Measurements from ENCODE around the gene GRK1.
"Not testable (repeated sequence)": the region's sequence is repeated elsewhere in the genome, so short reads cannot be mapped to it uniquely, and the experiment has no call there.

The GRK1 gene

GRCh38 chr13:113669755-113670341 lies 2.8 kb downstream of the GRK1 start:
- no peak for DNase-seq
- TF ChIP-seq POLR2A (IDR thresholded peaks at IDR 0.05; ENCODE audit: low read length) (no peak), GATA1 (IDR thresholded peaks at IDR 0.05; ENCODE audit: low read depth, low read length) (no peak)

DNA sequence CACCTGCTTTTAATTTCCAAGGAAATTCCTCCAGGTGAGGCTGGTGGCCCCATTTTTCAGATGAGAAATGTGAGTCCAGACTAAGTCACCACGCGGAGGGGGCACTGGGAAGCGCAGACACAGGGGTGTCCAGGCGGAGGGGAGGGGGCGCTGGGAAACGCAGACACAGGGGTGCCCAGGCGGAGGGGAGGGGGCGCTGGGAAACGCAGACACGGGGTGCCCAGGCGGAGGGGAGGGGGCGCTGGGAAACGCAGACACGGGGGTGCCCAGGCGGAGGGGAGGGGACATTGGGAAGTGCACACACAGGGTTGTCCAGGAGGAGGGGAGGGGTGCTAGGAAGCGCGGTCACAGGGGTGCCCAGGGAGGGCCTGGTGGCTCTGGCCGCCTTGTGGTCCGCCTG lies 3.5 kb downstream of the GRK1 start:
- DNase-seq: no peak
- no peak for TF ChIP-seq POLR2A (IDR thresholded peaks at IDR 0.05; ENCODE audit: low read length)
- TF ChIP-seq GATA1 (IDR thresholded peaks at IDR 0.05; ENCODE audit: low read depth, low read length): no peak

- TF ChIP-seq GATA1 (IDR thresholded peaks at IDR 0.05; ENCODE audit: low read depth, low read length) (no peak), POLR2A (IDR thresholded peaks at IDR 0.05; ENCODE audit: low read length) (no peak)
- DNase-seq: no peak
These were observed 4.3 kb downstream of the GRK1 start for GRCh38 chr13:113671066-113672001.

DNA sequence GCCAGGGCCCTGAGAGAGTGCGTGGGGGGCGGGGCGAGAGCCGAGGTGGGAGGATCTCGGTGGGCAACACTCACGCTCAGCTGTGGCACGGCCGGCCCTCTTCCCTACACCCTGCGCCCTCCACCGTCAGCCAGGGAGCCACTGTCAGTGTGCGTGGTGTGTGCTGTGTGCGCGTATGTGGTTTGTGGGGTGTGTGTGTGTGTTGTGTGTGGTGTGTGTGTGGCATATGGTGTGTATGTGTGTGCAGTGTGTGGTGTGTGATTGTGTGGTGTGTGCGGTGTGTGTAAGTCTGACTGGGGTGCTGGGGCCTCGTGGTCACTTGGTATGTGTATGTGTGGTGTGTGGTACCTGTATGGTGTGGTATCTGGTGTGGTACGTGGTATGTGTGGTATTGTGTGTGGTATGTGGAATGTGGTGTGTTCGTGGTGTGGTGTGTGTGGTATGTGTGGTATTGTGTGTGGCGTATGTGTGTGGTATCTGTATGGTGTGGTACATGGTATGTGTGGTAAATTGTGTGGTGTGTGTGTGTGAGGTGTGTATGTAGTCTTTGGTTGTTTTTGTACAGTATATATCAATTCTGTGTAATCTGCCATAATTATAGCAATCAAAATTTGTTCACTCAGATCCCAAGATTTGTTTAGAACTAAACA lies 5.1 kb downstream of the GRK1 start:
- TF ChIP-seq GATA1 (IDR thresholded peaks at IDR 0.05; ENCODE audit: low read depth, low read length) (no peak), POLR2A (IDR thresholded peaks at IDR 0.05; ENCODE audit: low read length) (no peak)

GRCh38 chr13:113722921-113723320 lies 55.9 kb downstream of the GRK1 start:
- TF ChIP-seq GATA1 (IDR thresholded peaks at IDR 0.05; ENCODE audit: low read depth, low read length) (no peak), POLR2A (IDR thresholded peaks at IDR 0.05; ENCODE audit: low read length) (no peak)
- peak in 1 of 2 experiments; percentile 50 for DNase-seq

More for the DNA sequence above, 5.1 kb downstream of the GRK1 start:
- DNase-seq: peak in 1 of 2 experiments; percentile 25

DNA sequence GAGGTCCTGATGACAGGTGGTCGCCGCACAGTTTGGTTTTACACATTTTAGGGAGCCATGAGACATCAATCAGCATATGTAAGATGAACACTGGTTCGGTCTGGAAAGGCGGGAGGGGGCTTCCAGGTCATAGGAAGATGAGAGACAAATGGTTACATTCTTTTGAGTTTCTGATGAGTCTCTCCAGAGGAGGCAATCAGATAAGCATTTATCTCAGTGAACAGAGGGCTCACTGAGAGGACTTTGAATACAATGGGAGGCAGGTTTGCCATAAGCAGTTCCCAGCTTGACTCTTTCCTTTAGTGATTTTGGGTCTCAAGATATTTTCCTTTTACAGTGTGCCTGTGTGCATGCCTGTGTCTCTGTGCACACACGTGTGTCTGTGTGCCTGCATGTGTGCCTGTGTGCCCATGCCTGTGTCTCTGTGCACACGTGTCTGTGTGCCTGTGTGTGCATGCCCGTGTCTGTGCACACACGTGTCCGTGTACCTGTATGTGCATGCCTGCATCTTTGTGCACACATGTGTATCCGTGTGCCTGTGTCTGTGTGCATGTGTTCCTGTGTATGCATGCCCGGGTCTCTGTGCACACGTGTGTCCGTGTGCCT lies 56.5 kb downstream of the GRK1 start:
- DNase-seq: peak; percentile 41 to 73

DNA sequence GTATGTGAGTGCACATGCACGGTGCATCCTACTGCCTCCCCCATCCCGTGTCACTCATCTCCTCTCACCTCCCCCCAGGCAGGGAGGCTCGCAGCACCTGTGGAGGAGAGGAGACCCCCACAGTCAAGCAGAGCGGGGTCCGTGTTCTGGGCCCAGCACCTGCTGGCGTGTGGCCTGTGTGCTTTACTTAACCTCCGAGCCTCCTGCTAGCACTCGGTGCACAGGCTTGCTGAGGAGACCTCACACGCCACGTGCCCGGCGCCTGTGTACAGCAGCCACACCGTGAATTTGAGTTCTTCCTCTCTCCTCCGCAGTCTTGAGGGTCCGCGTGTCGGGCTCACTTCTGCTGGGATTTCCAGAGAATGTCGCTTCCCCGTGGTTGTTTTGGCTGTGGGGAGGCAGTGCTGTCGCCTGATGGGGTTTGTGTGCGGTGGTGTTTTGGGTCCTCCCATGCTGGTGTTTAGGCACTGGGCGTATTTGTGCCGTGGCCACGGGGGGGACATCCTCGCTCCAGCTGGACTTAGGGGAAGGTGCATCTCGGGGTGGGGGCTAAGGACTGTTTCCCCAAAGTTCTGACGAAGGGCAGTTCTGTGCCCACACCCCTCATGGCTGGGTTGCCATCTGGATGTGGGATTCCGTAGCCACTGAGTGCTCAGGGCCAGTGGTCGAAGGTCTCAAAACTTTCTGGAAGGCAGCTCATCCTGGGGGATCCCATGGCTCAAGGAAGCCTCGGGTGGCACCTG lies 57.2 kb downstream of the GRK1 start:
- TF ChIP-seq GATA1 (IDR thresholded peaks at IDR 0.05; ENCODE audit: low read depth, low read length): no peak
- no peak for TF ChIP-seq POLR2A (IDR thresholded peaks at IDR 0.05; ENCODE audit: low read length)
- DNase-seq: no peak

More for the DNA sequence above, 56.5 kb downstream of the GRK1 start:
- TF ChIP-seq POLR2A (IDR thresholded peaks at IDR 0.05; ENCODE audit: low read length) (no peak), GATA1 (IDR thresholded peaks at IDR 0.05; ENCODE audit: low read depth, low read length) (peak; percentile 44)

DNA sequence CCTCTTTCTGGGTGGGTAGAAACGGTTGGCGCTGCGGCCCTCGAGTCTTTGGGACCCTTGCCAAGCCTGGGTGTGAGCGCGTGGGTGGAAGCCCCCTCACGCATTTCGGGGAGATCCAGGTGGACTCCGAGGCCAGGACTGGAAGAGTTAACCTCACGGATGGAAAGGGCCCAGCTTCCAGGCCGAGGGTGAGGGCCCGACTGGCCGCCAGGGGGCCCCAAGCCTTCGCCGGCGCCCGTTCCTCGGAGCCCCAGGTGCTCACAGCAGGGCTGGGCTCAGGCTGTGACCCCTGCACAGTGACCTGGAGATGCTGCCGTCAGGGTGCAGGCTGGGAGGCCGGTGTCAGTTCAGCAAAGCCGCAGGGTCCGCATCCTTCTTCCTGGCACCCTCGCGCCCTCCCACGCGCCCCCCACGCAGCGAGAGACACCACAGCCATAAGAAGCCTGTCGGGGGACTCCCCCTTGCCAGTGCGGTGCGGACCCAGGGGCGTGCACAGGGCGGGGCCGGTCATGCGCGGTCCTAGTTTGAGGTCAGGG lies 57.8 kb downstream of the GRK1 start:
- TF ChIP-seq POLR2A (IDR thresholded peaks at IDR 0.05; ENCODE audit: low read length) (no peak), GATA1 (IDR thresholded peaks at IDR 0.05; ENCODE audit: low read depth, low read length) (no peak)

GRCh38 chr13:113725329-113726105 lies 58.5 kb downstream of the GRK1 start:
- not testable (repeated sequence) for DNase-seq

More for the DNA sequence above, 57.8 kb downstream of the GRK1 start:
- DNase-seq: peak; percentile 65 to 77

DNA sequence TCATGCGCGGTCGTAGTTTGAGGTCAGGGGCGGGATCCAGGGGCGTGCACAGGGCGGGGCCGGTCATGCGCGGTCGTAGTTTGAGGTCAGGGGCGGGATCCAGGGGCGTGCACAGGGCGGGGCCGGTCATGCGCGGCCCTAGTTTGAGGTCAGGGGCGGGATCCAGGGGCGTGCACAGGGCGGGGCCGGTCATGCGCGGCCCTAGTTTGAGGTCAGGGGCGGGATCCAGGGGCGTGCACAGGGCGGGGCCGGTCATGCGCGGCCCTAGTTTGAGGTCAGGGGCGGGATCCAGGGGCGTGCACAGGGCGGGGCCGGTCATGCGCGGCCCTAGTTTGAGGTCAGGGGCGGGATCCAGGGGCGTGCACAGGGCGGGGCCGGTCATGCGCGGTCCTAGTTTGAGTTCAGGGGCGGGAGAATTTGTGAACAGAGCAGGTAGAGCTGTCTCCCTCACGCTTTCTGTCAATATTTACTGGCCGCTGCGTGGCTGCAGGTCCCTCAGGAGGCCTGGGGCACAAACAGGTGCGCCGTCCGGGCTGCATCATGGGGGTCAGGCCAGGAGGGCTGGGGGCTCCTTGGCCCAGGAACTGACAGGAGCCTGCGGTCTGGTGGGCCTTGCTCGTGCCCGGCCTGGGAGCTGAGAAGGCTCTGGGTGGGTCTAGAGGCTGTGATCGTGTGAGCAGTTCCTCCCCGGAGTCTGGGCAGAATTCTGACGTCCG lies 59.2 kb downstream of the GRK1 start:
- peak in 1 of 2 experiments; percentile 23 for DNase-seq

GRCh38 chr13:113726961-113727411 lies 60.0 kb downstream of the GRK1 start:
- DNase-seq: no peak

DNA sequence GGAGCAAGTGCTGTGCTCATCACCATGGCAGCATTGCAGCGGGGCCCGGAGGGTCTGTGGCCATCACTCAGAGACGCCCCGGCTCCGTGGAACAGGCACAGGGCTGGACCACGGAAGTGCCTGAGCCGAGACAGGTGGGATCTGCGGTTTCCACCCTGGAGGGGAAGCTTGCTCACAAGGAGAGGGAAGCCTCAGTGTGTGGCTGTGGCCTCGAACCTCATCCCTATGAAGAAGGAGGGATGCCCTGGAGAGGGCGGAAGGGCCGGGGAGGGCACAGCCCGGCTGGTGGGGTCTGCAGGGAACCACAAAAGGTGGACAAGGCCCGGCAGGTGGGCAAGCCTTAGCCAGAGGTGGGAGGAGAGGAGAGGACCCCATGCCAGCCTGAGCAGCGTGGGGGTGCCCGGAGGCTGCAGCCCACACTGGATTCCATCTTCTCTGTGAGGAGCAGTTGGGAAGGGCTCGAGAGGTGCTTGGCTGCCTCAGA lies 61.6 kb downstream of the GRK1 start:
- no peak for DNase-seq

More at GRCh38 chr13:113726961-113727411, 60.0 kb downstream of the GRK1 start:
- no peak for TF ChIP-seq POLR2A (IDR thresholded peaks at IDR 0.05; ENCODE audit: low read length)
- no peak for TF ChIP-seq GATA1 (IDR thresholded peaks at IDR 0.05; ENCODE audit: low read depth, low read length)

More for the DNA sequence above, 61.6 kb downstream of the GRK1 start:
- no peak for TF ChIP-seq POLR2A (IDR thresholded peaks at IDR 0.05; ENCODE audit: low read length)
- TF ChIP-seq GATA1 (IDR thresholded peaks at IDR 0.05; ENCODE audit: low read depth, low read length): no peak

Measured in erythroblast (primary cell).